Sigmoid colon (tissue), 4 donors: Measurements from ENCODE around the gene SNRNP48.

Source experiments
- EP300 ChIP-seq, 4 donors: sonication (generic); formaldehyde crosslinking; IDR thresholded peaks; one replicate each; pipeline ENCODE4 v1.6.1; 2017; ENCODE audit warnings: antibody characterized with exemption in 4 of 4
- POLR2A ChIP-seq, 2 donors: fragments of 450-650 bp; IDR thresholded peaks; one replicate each; pipeline ENCODE4 v1.6.1; 2016; ENCODE audit warnings: antibody characterized with exemption in 2 of 2, mild to moderate bottlenecking in 2 of 2, moderate library complexity in 2 of 2
- TF ChIP-seq, protein P1 (sequence below), 4 experiments: fragments of 450-650 bp in 3 of 4; fragments of 200-600 bp in 1 of 4; IDR thresholded peaks; one replicate each; pipeline ENCODE4 v1.5.1; 2016 to 2019; ENCODE audit warnings: antibody characterized with exemption in 4 of 4, mild to moderate bottlenecking in 3 of 4, moderate library complexity in 2 of 4

DNA sequence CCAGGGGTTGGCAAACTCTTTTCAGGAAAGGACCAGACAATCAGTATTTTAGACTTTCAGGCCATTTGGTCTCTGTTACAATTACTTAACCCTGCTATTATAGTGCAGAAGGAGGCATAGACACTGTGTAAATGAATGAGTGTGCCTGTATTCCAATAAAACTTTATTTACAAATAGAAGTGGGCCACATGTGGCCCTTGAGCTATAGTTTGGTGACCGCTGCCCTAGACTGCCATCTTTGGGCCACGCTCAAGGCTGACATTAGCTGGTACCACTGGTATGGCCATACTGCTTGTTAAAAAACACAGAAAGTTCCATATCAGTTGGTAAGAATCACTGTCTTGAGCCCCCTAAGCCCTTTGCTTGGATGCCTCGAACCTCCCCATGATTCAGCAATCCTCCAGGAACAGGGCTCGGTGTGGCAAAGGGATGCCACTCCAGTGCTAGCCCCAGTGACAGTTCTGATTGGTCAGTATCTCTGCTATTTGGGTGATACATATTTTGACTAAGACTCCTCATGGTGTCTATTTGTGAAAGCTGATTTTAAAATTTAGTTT is 23.3 kb upstream of the SNRNP48 start:
- TF ChIP-seq, protein P1, sequence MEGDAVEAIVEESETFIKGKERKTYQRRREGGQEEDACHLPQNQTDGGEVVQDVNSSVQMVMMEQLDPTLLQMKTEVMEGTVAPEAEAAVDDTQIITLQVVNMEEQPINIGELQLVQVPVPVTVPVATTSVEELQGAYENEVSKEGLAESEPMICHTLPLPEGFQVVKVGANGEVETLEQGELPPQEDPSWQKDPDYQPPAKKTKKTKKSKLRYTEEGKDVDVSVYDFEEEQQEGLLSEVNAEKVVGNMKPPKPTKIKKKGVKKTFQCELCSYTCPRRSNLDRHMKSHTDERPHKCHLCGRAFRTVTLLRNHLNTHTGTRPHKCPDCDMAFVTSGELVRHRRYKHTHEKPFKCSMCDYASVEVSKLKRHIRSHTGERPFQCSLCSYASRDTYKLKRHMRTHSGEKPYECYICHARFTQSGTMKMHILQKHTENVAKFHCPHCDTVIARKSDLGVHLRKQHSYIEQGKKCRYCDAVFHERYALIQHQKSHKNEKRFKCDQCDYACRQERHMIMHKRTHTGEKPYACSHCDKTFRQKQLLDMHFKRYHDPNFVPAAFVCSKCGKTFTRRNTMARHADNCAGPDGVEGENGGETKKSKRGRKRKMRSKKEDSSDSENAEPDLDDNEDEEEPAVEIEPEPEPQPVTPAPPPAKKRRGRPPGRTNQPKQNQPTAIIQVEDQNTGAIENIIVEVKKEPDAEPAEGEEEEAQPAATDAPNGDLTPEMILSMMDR (IDR thresholded peaks at IDR 0.05), result no peak
- TF ChIP-seq POLR2A (IDR thresholded peaks at IDR 0.05) (no peak), EP300 (IDR thresholded peaks at IDR 0.05) (no peak)
